Measurements from ENCODE around the gene CBFA2T3.
A peak's percentile ranks its signal among the peaks of the same experiment; 100 is the strongest.

Gene CBFA2T3

DNA sequence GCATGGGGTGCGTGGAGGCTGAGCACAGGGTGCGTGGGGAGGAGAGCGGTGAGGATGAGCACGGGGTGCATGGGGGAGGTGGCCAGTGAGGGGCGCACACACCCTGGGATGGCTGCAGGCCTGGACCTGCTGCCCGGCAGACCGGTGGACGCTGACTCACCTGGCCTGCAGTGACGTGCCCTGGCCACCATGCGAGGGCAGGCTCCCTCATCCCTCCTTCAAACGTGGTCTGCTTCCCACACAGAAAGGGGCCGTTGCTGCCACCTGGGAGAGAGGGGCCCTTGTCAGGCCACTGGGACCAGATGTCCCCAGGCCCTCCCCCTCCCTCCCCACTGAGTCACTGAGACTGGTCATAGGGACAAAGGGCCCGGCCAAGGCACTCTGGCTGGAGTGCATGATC lies 145.2 kb downstream of the CBFA2T3 start:
- in situ Hi-C loops (cut with HindIII; ENCODE audit: low sequenced_read_pairs): no loop called here
- no peak for DNase-seq (ENCODE audit: low read depth)

DNA sequence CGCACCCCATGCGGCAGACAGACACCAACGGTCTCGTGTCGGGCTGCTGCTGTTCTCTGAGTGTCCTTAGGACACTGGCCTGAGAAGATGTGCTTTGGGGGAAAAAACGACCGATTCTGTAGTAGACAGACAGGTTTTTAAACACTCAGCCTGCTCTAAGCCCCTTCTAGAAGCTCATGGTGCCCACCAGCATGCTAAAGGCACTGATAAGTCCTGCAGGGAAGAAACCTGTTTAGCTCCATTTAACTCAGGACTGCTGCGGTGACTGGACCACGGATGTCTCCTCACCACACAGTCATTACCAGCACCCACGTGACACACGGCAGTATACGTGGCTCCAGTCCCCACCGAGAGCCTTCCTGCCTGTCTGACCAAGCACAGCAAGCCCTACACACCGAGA lies 146.2 kb downstream of the CBFA2T3 start:
- TF ChIP-seq, protein P1, sequence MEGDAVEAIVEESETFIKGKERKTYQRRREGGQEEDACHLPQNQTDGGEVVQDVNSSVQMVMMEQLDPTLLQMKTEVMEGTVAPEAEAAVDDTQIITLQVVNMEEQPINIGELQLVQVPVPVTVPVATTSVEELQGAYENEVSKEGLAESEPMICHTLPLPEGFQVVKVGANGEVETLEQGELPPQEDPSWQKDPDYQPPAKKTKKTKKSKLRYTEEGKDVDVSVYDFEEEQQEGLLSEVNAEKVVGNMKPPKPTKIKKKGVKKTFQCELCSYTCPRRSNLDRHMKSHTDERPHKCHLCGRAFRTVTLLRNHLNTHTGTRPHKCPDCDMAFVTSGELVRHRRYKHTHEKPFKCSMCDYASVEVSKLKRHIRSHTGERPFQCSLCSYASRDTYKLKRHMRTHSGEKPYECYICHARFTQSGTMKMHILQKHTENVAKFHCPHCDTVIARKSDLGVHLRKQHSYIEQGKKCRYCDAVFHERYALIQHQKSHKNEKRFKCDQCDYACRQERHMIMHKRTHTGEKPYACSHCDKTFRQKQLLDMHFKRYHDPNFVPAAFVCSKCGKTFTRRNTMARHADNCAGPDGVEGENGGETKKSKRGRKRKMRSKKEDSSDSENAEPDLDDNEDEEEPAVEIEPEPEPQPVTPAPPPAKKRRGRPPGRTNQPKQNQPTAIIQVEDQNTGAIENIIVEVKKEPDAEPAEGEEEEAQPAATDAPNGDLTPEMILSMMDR (IDR thresholded peaks at IDR 0.05; ENCODE audit: low read depth, low read length, missing control alignments): no peak
- in situ Hi-C loops (cut with HindIII; ENCODE audit: low sequenced_read_pairs): no loop called here
- H3K4me3 ChIP-seq (ENCODE audit: low read depth, low read length): no peak overlapping the region
- DNase-seq (ENCODE audit: low read depth): no peak

More for the DNA sequence above, 145.2 kb downstream of the CBFA2T3 start:
- TF ChIP-seq, protein P1 (IDR thresholded peaks at IDR 0.05; ENCODE audit: low read depth, low read length, missing control alignments): peak; percentile 13
- H3K4me3 ChIP-seq (ENCODE audit: low read depth, low read length): no peak overlapping the region

DNA sequence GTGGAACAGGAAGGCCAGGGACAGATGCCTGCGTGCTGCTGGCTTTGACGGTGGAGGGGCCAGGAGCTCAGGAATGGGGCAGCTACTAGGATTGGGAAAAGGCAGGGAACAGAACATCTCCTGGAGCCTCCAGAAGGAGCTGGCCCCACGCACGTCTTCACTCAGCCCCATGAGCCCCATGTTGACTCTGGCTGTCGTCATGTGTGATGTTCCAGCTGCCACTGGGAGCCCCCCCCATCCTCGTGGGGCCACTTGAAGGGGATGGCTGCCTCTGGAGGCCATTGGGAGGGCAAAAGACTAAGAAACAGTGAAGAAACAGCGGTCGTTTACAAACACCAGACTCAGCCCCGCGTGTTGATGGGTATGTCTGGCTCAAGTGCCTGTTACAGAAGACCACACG lies 146.7 kb downstream of the CBFA2T3 start:
- in situ Hi-C loops (cut with HindIII; ENCODE audit: low sequenced_read_pairs): no loop called here
- TF ChIP-seq, protein P1 (IDR thresholded peaks at IDR 0.05; ENCODE audit: low read depth, low read length, missing control alignments): no peak
- no peak for DNase-seq (ENCODE audit: low read depth)
- H3K4me3 ChIP-seq (ENCODE audit: low read depth, low read length): no peak overlapping the region

DNA sequence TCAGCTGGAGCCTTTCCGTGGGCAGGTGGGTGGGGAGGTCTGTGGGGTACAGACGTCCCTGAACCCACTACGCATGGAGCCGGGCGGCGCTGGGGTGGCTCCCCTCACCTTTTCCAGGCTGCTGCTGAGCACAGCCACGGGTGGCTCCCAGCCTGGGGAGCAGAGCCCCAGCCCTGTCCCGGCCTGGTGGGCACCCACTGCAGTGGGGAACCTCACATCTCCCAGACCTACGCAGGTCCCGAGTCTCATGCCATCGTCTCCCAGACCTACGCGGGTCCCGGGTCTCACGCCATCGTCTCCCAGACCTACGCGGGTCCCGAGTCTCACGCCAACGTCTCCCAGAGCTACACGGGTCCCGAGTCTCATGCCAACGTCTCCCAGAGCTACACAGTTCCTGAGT lies 148.3 kb downstream of the CBFA2T3 start:
- no peak overlapping the region for H3K4me3 ChIP-seq (ENCODE audit: low read depth, low read length)
- DNase-seq (ENCODE audit: low read depth): no peak
- TF ChIP-seq, protein P1 (IDR thresholded peaks at IDR 0.05; ENCODE audit: low read depth, low read length, missing control alignments): no peak
- in situ Hi-C loops (cut with HindIII; ENCODE audit: low sequenced_read_pairs): no loop called here

DNA sequence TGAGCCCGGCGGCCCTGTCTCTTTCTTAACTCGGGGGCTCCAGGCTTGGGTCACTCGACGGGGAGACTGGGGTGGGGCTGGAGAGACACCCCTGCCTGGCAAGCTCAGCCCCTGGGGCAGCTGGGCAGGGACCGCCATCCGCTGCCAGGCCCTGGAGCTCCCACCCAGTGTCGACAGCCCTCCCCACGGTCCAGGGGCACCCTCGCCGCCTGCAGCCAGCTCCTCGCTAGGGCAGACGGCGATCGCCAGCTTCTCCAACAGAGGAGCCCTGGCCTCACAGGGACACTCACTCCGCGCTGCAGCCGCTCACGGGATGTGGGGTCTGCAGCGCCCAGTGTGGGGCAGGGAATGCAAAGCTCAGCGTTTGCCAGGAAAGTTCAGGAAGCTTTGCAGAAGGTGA lies 149.3 kb downstream of the CBFA2T3 start:
- TF ChIP-seq, protein P1 (IDR thresholded peaks at IDR 0.05; ENCODE audit: low read depth, low read length, missing control alignments): no peak
- no peak overlapping the region for H3K4me3 ChIP-seq (ENCODE audit: low read depth, low read length)
- no peak for DNase-seq (ENCODE audit: low read depth)
- in situ Hi-C loops (cut with HindIII; ENCODE audit: low sequenced_read_pairs): no loop called here

DNA sequence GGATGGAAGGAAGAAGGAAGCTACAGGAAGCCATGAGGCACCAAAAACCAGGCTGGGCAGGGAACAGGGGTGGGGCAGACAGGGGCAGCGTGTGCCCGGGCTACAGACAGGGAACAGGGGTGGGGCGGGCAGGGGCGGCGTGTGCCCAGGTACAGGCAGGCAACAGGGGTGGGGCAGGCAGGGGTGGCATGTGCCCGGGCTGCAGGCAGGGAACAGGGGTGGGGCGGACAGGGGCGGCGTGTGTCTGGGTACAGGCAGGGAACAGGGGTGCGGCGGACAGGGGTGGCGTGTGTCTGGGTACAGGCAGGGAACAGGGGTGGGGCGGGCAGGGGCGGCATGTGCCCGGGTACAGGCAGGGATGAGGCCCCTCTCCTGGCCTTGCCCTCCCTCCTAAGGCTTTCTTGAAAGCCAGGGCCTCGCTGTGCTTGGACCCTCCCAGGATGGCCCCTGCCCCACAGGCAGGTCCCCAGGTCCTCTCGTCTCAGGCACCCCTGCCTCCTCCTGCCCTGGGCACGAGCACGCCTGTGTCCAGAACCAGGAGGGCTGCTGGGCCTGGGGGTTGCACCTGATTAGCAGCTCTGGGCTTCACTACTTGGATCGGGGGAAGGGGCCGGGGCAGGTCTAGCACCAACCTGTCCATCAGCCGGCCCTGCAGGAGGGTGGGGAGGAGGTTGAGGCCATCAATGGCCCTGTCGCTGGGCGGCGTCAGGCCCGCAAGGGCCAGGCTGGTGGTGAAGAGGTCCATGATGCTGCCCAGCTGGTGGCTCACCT lies 150.8 kb downstream of the CBFA2T3 start:
- DNase-seq (ENCODE audit: low read depth): no peak
- in situ Hi-C loops (cut with HindIII; ENCODE audit: low sequenced_read_pairs): no loop called here
- TF ChIP-seq, protein P1 (IDR thresholded peaks at IDR 0.05; ENCODE audit: low read depth, low read length, missing control alignments): no peak
- no peak overlapping the region for H3K4me3 ChIP-seq (ENCODE audit: low read depth, low read length)
